Naive thymus-derived CD8-positive, alpha-beta T cell (primary cell): ENCODE data around the gene GLP2R. TPM values are rescaled to one million over a fixed set of nuclear protein-coding genes. Genes with fewer than 3 reads are reported as not detected.

Experiments
- ATAC-seq, 2 donors: fragments of 150-1000 bp; cut with Tn5 transposase in 1 of 2; sonication (Bioruptor Pico), chemical (Tn5 transposase) in 1 of 2; 1 replicate in 1 of 2; 2 replicates in 1 of 2; pipeline ENCODE4 v1.10.0; 2021; ENCODE audit warnings: mild to moderate bottlenecking in 2 of 2, moderate library complexity in 2 of 2
- POLR2A ChIA-PET: fragments of 350-600 bp; sonication (Branson Sonifier 250); formaldehyde crosslinking; loops from one replicate; lab custom pipeline; 2021; ENCODE audit warnings: antibody characterized with exemption; lab: Charles Lee
- DNase-seq, 10 donors: peaks; one replicate each; pipeline versions ENCODE4 v3.0.0 to v3.0.0-alpha.2; 2020 to 2022
- H3K27ac Mint-ChIP-seq, 10 donors: one replicate each; pipeline ENCODE4 v1.8.0; 2020 to 2022; ENCODE audit warnings: mild to moderate bottlenecking in 10 of 10, mixed read lengths in 10 of 10, moderate library complexity in 4 of 10, inconsistent platforms in 1 of 10
- H3K27me3 Mint-ChIP-seq, 5 donors: one replicate each; pipeline ENCODE4 v1.8.0; 2021 to 2022; ENCODE audit warnings: mixed read lengths in 5 of 5
- H3K36me3 Mint-ChIP-seq, 3 donors: one replicate each; pipeline ENCODE4 v1.8.0; 2020 to 2022; ENCODE audit warnings: mixed read lengths in 3 of 3, mild to moderate bottlenecking in 2 of 3, inconsistent platforms in 1 of 3
- H3K4me1 Mint-ChIP-seq, 4 donors: one replicate each; pipeline ENCODE4 v1.8.0; 2021 to 2022; ENCODE audit warnings: mixed read lengths in 4 of 4
- H3K4me3 Mint-ChIP-seq, 10 donors: one replicate each; pipeline ENCODE4 v1.8.0; 2020 to 2022; ENCODE audit warnings: mild to moderate bottlenecking in 10 of 10, mixed read lengths in 10 of 10, moderate library complexity in 6 of 10, inconsistent platforms in 1 of 10
- H3K9me3 Mint-ChIP-seq, 9 donors: one replicate each; pipeline ENCODE4 v1.8.0; 2020 to 2022; ENCODE audit warnings: mixed read lengths in 9 of 9, mild to moderate bottlenecking in 3 of 9, inconsistent platforms in 1 of 9, moderate library complexity in 1 of 9
- polyA plus RNA-seq, 3 donors: library from polyadenylated mRNA; unstranded; fragments of 300-500 nt; fragmentation: Illumina TruSeq; gene quantifications; one replicate each; pipeline ENCODE4 v1.2.3, GENCODE V29; 2021
- total RNA-seq, 8 experiments: library from RNA in 2 of 8; stranded (reverse) in 2 of 8; gene quantifications; one replicate each; pipeline ENCODE4 v1.2.3 and lab custom pipeline; 2021 to 2026

GLP2R gene
- total and polyA plus RNA-seq, 5 experiments from 2014 or later, result not detected

- H3K4me3 Mint-ChIP-seq, result no peak overlapping the region
- H3K36me3 Mint-ChIP-seq, result no peaks in the 10 kb centered on the region
- peaks cover 0 to 17% (median 0%) of the 10 kb centered on the region in 9 donors for H3K9me3 Mint-ChIP-seq
- H3K4me1 Mint-ChIP-seq, result no peaks in the 10 kb centered on the region
- DNase-seq, result no peak
- POLR2A ChIA-PET, result no interaction called here
- H3K27me3 Mint-ChIP-seq, result no peaks in the 10 kb centered on the region
- no peak for ATAC-seq
- H3K27ac Mint-ChIP-seq, result no peak overlapping the region
Measured at GRCh38 chr17:9941305-9941704, 115.6 kb downstream of the GLP2R start.

Other genes starting within 250 kb of the GLP2R start
- not detected for gene CFAP52, start 249.3 kb upstream of the GLP2R start, total RNA-seq
- not detected for gene CFAP52, start 249.3 kb upstream of the GLP2R start, polyA plus RNA-seq
- gene USP43, start 180.4 kb upstream of the GLP2R start, total RNA-seq, result under 1 TPM in 1 of 2 experiments, not detected in 1; 0.10 TPM
- gene USP43, start 180.4 kb upstream of the GLP2R start, polyA plus RNA-seq, result not detected
- gene DHRS7C, start 34.3 kb upstream of the GLP2R start, total RNA-seq, result not detected
- not detected for gene DHRS7C, start 34.3 kb upstream of the GLP2R start, polyA plus RNA-seq
- not detected for gene GSG1L2, start 3.8 kb upstream of the GLP2R start, total RNA-seq
- gene GSG1L2, start 3.8 kb upstream of the GLP2R start, polyA plus RNA-seq, result not detected
- gene RCVRN, start 79.3 kb downstream of the GLP2R start, total RNA-seq, result not detected
- gene RCVRN, start 79.3 kb downstream of the GLP2R start, polyA plus RNA-seq, result not detected